COLO829 (cell line): ENCODE measurements around the gene SKAP2.

Experiments used
- DNase-seq: peaks from one replicate; pipeline ENCODE4 v3.0.0; 2012; ENCODE audit warnings: low spot score

Gene SKAP2

GRCh38 chr7:26664735-26665416 is 199.5 kb downstream of the SKAP2 start:
- DNase-seq = no peak

- no peak for DNase-seq
Measured at GRCh38 chr7:26664274-26664673, 200.1 kb downstream of the SKAP2 start.

- DNase-seq = no peak
Measured at GRCh38 chr7:26663874-26664273, 200.5 kb downstream of the SKAP2 start.

GRCh38 chr7:26662646-26663045 is 201.7 kb downstream of the SKAP2 start:
- DNase-seq = no peak

GRCh38 chr7:26659121-26659520 is 205.3 kb downstream of the SKAP2 start:
- DNase-seq = no peak

GRCh38 chr7:26658389-26659084 is 205.9 kb downstream of the SKAP2 start:
- no peak for DNase-seq

- DNase-seq = no peak
Measured at GRCh38 chr7:26657686-26658388, 206.6 kb downstream of the SKAP2 start.

GRCh38 chr7:26657206-26657641 is 207.2 kb downstream of the SKAP2 start:
- no peak for DNase-seq

GRCh38 chr7:26656735-26657134 is 207.7 kb downstream of the SKAP2 start:
- DNase-seq = no peak

- no peak for DNase-seq
Measured at GRCh38 chr7:26655781-26656180, 208.6 kb downstream of the SKAP2 start.

GRCh38 chr7:26653430-26654399 is 210.7 kb downstream of the SKAP2 start:
- no peak for DNase-seq

GRCh38 chr7:26652401-26653100 is 211.8 kb downstream of the SKAP2 start:
- no peak for DNase-seq

- DNase-seq = no peak
Measured at GRCh38 chr7:26650103-26650502, 214.3 kb downstream of the SKAP2 start.

- DNase-seq = no peak
Measured at GRCh38 chr7:26649388-26649787, 215.0 kb downstream of the SKAP2 start.

- peak; percentile 12 for DNase-seq
Measured at GRCh38 chr7:26648554-26648953, 215.8 kb downstream of the SKAP2 start.

GRCh38 chr7:26646336-26647048 is 217.9 kb downstream of the SKAP2 start:
- DNase-seq = no peak

GRCh38 chr7:26645121-26645520 is 219.3 kb downstream of the SKAP2 start:
- no peak for DNase-seq

GRCh38 chr7:26642416-26642815 is 222.0 kb downstream of the SKAP2 start:
- DNase-seq = no peak

- no peak for DNase-seq
Measured at GRCh38 chr7:26639695-26640094, 224.7 kb downstream of the SKAP2 start.

- DNase-seq = no peak
Measured at GRCh38 chr7:26639111-26639510, 225.3 kb downstream of the SKAP2 start.

- DNase-seq = no peak
Measured at GRCh38 chr7:26638140-26638539, 226.2 kb downstream of the SKAP2 start.
